GM12878 (cell line): Measurements from ENCODE around the gene OR52B2.

ENCODE experiments used
- E2F4 ChIP-seq: IDR thresholded peaks from 2 replicates; pipeline ENCODE4 v1.6.1; 2012; ENCODE audit warnings: low read depth, low read length, improper control_type of control experiment
- POLR2A ChIP-seq: IDR thresholded peaks from 2 replicates; pipeline ENCODE4 v1.6.1; 2011; ENCODE audit warnings: low read depth, mild to moderate bottlenecking, low read length
- RAD21 ChIP-seq: IDR thresholded peaks from 2 replicates; pipeline ENCODE4 v1.6.1; 2011; ENCODE audit warnings: mild to moderate bottlenecking, low read depth, low read length, moderate library complexity; ENCODE audit not compliant: insufficient read depth
- ZNF24 ChIP-seq: fragments of 450-650 bp; IDR thresholded peaks from 2 replicates; pipeline ENCODE4 v1.6.1; 2017; ENCODE audit warnings: antibody characterized with exemption, mild to moderate bottlenecking

GRCh38 chr11:6209801-6210200 is 39.7 kb upstream of the OR52B2 start:
- TF ChIP-seq RAD21 (no peak), E2F4 (no peak), POLR2A (no peak), ZNF24 (no peak)
